Fibroblast of lung (primary cell): ENCODE data around the gene SDC1. TPM values are rescaled to one million over a fixed set of nuclear protein-coding genes. Genes with fewer than 3 reads are reported as not detected.

Source experiments
- DNase-seq, 2 donors: peaks; one replicate each; pipeline versions ENCODE4 v3.0.0 to v3.0.0-alpha.2; 2010; ENCODE audit warnings: low read depth in 2 of 2
- H2AFZ ChIP-seq: 2 replicates; pipeline ENCODE4 v1.5.1; 2012; ENCODE audit warnings: low read length, control low read depth, inconsistent platforms
- H3K27ac ChIP-seq: 2 replicates; pipeline ENCODE4 v1.5.1; 2011; ENCODE audit warnings: low read length, control low read depth; ENCODE audit not compliant: insufficient read depth
- H3K27me3 ChIP-seq: 2 replicates; pipeline ENCODE4 v1.5.1; 2011; ENCODE audit warnings: mild to moderate bottlenecking, low read length; ENCODE audit not compliant: control insufficient read depth, insufficient read depth
- H3K36me3 ChIP-seq: 2 replicates; pipeline ENCODE4 v1.5.1; 2011; ENCODE audit warnings: low read length; ENCODE audit not compliant: control insufficient read depth, insufficient read depth
- H3K4me1 ChIP-seq: 2 replicates; pipeline ENCODE4 v1.5.1; 2011; ENCODE audit warnings: low read length; ENCODE audit not compliant: control insufficient read depth, insufficient read depth; ENCODE audit errors: extremely low read depth
- H3K4me2 ChIP-seq: 2 replicates; pipeline ENCODE4 v1.5.1; 2011; ENCODE audit warnings: low read length, control low read depth; ENCODE audit not compliant: insufficient read depth; ENCODE audit errors: extremely low read depth
- H3K4me3 ChIP-seq, 4 experiments: fragments of 200-600 bp in 1 of 4; sonication (generic) in 1 of 4; replicated peaks in 1 of 4; 2 replicates each; pipeline ENCODE4 v1.5.1; 2011 to 2016; ENCODE audit warnings: low read length in 4 of 4, low read depth in 3 of 4, mild to moderate bottlenecking in 3 of 4, control low read depth in 2 of 4, inconsistent platforms in 1 of 4, mixed read lengths in 1 of 4; ENCODE audit not compliant: insufficient read depth in 1 of 4; ENCODE audit errors: control extremely low read depth in 1 of 4
- H3K79me2 ChIP-seq: 2 replicates; pipeline ENCODE4 v1.5.1; 2012; ENCODE audit warnings: mild to moderate bottlenecking, low read length, inconsistent platforms; ENCODE audit not compliant: control insufficient read depth, insufficient read depth
- H3K9ac ChIP-seq: 2 replicates; pipeline ENCODE4 v1.5.1; 2011; ENCODE audit warnings: mild to moderate bottlenecking, low read length, control low read depth; ENCODE audit not compliant: insufficient read depth
- H3K9me3 ChIP-seq: 2 replicates; pipeline ENCODE4 v1.5.1; 2012; ENCODE audit warnings: low read depth, low read length; ENCODE audit not compliant: control insufficient read depth, insufficient read depth
- H4K20me1 ChIP-seq: 2 replicates; pipeline ENCODE4 v1.5.1; 2011; ENCODE audit warnings: low read length; ENCODE audit not compliant: control insufficient read depth, insufficient read depth; ENCODE audit errors: extremely low read depth
- CTCF ChIP-seq, 2 donors: IDR thresholded peaks in 1 of 2; conservative IDR thresholded peaks in 1 of 2; 1 replicate in 1 of 2; 2 replicates in 1 of 2; pipeline ENCODE4 v1.5.1; 2011 to 2012; ENCODE audit warnings: low read length in 2 of 2, control low read depth in 1 of 2, inconsistent platforms in 1 of 2, low read depth in 1 of 2, mild to moderate bottlenecking in 1 of 2
- EZH2 ChIP-seq: IDR thresholded peaks from 2 replicates; pipeline ENCODE4 v1.5.1; 2012; ENCODE audit warnings: low read length, control low read depth, mild to moderate bottlenecking; ENCODE audit errors: missing control alignments
- polyA plus RNA-seq, 2 donors: library from polyadenylated mRNA; depleted of rRNA in 1 of 2; stranded (reverse) in 1 of 2; unstranded in 1 of 2; fragments of >200 nt; gene quantifications; 2 replicates each; pipeline ENCODE4 v1.2.1, GENCODE V29; 2011 to 2012; ENCODE audit warnings: missing spikeins in 1 of 2
- total RNA-seq: library from RNA; depleted of rRNA; stranded (reverse); fragments of >200 nt; gene quantifications from 2 replicates; pipeline ENCODE4 v1.2.1, GENCODE V29; 2014

The SDC1 gene
- total and polyA plus RNA-seq, 2 donors (not counting 1 experiment from before 2014, with no cell fraction given) = 14.6 to 56.8 TPM

GRCh38 chr2:20175931-20176330, 49.0 kb downstream of the SDC1 start:
- Histone ChIP-seq H2AFZ (no peak overlapping the region), H3K4me2 (no peak overlapping the region), H3K79me2 (no peaks in the 10 kb centered on the region), H3K9ac (no peak overlapping the region), H3K4me3 (no peak overlapping the region), H3K27ac (no peak overlapping the region), H3K9me3 (no peaks in the 10 kb centered on the region), H3K36me3 (no peaks in the 10 kb centered on the region), H3K4me1 (no peaks in the 10 kb centered on the region), H4K20me1 (no peaks in the 10 kb centered on the region), H3K27me3 (no peaks in the 10 kb centered on the region)
- DNase-seq = no peak
- TF ChIP-seq EZH2 (no peak), CTCF (conservative IDR thresholded peaks at IDR 0.05 in 1 of 2, IDR thresholded peaks at IDR 0.05 in 1 of 2; ENCODE audit: low read depth in 1 of 2, low read length in 2 of 2) (no peak)

GRCh38 chr2:20175267-20175666, 49.7 kb downstream of the SDC1 start:
- Histone ChIP-seq H3K79me2 (no peaks in the 10 kb centered on the region), H3K4me1 (no peaks in the 10 kb centered on the region), H2AFZ (no peak overlapping the region), H4K20me1 (no peaks in the 10 kb centered on the region), H3K9me3 (no peaks in the 10 kb centered on the region), H3K27ac (no peak overlapping the region), H3K9ac (no peak overlapping the region), H3K27me3 (no peaks in the 10 kb centered on the region), H3K36me3 (no peaks in the 10 kb centered on the region), H3K4me2 (no peak overlapping the region), H3K4me3 (no peak overlapping the region)
- no peak for DNase-seq
- TF ChIP-seq EZH2 (no peak), CTCF (conservative IDR thresholded peaks at IDR 0.05 in 1 of 2, IDR thresholded peaks at IDR 0.05 in 1 of 2; ENCODE audit: low read depth in 1 of 2, low read length in 2 of 2) (no peak)

- no peak overlapping the region for H3K27ac ChIP-seq
- no peaks in the 10 kb centered on the region for H3K36me3 ChIP-seq
- no peak overlapping the region for H3K4me2 ChIP-seq
- H3K79me2 ChIP-seq = no peaks in the 10 kb centered on the region
- TF ChIP-seq EZH2 (no peak), CTCF (conservative IDR thresholded peaks at IDR 0.05 in 1 of 2, IDR thresholded peaks at IDR 0.05 in 1 of 2; ENCODE audit: low read depth in 1 of 2, low read length in 2 of 2) (no peak)
- no peak overlapping the region for H3K9ac ChIP-seq
- no peak for DNase-seq
- H3K9me3 ChIP-seq = no peaks in the 10 kb centered on the region
- no peaks in the 10 kb centered on the region for H3K4me1 ChIP-seq
- no peaks in the 10 kb centered on the region for H3K27me3 ChIP-seq
- H3K4me3 ChIP-seq = no peak overlapping the region
- H4K20me1 ChIP-seq = no peaks in the 10 kb centered on the region
- no peak overlapping the region for H2AFZ ChIP-seq
Measured at GRCh38 chr2:20174410-20174809, 50.5 kb downstream of the SDC1 start.
